Coronary artery (tissue), 2 donors: ENCODE results near the gene POLRMT.
"Not testable (repeated sequence)": the region's sequence is repeated elsewhere in the genome, so short reads cannot be mapped to it uniquely, and the experiment has no call there.

Experiments
- DNase-seq: peaks from one replicate; pipeline ENCODE4 v3.0.0-alpha.2; 2017; ENCODE audit warnings: low spot score
- H3K27ac ChIP-seq, 2 donors: fragments of 200-600 bp; sonication (generic); one replicate each; pipeline ENCODE4 v1.5.1; 2016 to 2019
- H3K4me3 ChIP-seq: fragments of 200-600 bp; sonication (generic); 2 replicates; pipeline ENCODE4 v1.5.1; 2016; ENCODE audit warnings: mild to moderate bottlenecking, moderate library complexity
- TF ChIP-seq, protein P1 (sequence below): fragments of 200-600 bp; sonication (generic); IDR thresholded peaks from one replicate; pipeline ENCODE4 v1.5.1; 2019; ENCODE audit warnings: antibody characterized with exemption

Gene POLRMT

GRCh38 chr19:628168-628567 lies 5.2 kb downstream of the POLRMT start:
- H3K4me3 ChIP-seq: no peak overlapping the region
- DNase-seq: no peak

DNA sequence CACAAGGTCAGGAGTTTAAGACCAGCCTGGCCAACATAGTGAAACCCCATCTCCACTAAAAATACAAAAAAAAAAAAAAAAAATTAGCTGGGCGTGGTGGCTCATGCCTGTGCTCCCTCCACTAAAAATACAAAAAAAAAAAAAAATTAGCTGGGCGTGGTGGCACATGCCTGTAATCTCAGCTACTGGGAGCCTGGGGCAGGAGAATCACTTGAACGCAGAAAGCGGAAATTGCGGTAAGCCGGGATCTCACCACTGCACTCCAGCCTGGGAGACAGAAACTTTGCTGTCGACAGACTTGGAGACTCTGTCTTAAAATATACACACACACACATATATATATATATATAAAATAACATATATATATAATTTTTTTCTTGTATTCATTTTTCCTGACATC lies 6.8 kb downstream of the POLRMT start:
- not testable (repeated sequence) for DNase-seq, H3K27ac ChIP-seq, H3K4me3 ChIP-seq

More at GRCh38 chr19:628168-628567, 5.2 kb downstream of the POLRMT start:
- TF ChIP-seq, protein P1, sequence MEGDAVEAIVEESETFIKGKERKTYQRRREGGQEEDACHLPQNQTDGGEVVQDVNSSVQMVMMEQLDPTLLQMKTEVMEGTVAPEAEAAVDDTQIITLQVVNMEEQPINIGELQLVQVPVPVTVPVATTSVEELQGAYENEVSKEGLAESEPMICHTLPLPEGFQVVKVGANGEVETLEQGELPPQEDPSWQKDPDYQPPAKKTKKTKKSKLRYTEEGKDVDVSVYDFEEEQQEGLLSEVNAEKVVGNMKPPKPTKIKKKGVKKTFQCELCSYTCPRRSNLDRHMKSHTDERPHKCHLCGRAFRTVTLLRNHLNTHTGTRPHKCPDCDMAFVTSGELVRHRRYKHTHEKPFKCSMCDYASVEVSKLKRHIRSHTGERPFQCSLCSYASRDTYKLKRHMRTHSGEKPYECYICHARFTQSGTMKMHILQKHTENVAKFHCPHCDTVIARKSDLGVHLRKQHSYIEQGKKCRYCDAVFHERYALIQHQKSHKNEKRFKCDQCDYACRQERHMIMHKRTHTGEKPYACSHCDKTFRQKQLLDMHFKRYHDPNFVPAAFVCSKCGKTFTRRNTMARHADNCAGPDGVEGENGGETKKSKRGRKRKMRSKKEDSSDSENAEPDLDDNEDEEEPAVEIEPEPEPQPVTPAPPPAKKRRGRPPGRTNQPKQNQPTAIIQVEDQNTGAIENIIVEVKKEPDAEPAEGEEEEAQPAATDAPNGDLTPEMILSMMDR: no peak
- H3K27ac ChIP-seq: no peak overlapping the region

- no peak for DNase-seq
- Histone ChIP-seq H3K27ac (no peak overlapping the region), H3K4me3 (no peak overlapping the region)
- TF ChIP-seq, protein P1: no peak
Measured at GRCh38 chr19:625257-625656, 8.1 kb downstream of the POLRMT start.

DNA sequence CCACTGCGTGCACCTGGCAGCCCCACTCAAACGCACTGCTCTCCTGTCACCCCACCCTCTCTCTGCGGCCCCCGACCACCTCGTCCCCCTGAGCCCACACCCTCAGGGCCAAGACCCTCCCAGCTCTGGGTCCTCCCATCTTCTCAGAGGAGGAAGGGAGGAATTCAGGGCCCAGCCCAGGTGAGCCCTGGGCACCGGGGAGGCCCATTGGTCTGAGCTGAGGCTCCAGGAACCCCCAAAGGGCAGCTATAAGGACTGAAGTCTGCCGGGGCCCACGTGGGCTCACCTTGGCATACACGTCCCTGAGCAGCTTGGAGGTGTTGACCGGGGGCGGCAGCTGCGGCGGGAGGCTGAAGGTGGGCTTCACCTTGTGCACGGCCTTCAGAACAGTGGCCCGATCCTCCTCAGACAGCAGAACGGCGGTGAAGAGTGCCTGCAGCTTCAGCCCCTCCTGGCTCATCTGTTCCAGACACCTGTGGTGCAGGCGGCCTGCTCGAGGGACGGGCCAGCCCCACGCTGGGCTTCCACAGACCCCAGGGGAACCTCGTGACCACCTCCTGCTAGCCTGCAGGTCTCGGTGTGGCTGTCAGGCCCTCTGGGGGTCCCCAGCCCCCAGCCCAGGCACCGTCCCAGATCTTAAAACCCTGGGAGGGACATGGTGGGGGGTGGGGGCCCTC lies 8.8 kb downstream of the POLRMT start:
- TF ChIP-seq, protein P1: no peak
- DNase-seq: no peak
- Histone ChIP-seq H3K4me3 (no peak overlapping the region), H3K27ac (no peak overlapping the region)

DNA sequence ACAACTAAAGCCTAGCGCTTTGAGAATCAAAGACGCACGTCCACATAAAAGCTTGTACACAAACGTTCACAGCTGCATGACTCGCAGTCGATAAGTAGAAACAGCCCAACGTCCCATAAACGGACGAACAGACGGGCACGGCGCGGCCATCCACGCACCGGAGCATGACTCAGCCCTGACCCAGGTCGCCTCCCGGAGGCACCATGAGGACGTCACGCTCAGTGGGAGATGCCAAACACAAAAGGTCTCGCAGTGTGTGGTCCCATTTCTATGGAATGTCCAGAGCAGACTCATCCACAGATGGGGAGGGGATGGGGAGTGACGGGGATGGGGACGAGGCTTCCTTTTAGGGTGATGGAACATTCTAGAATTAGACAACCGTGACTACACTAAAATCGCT lies 9.4 kb downstream of the POLRMT start:
- TF ChIP-seq, protein P1: no peak
- H3K27ac ChIP-seq: no peak overlapping the region
- H3K4me3 ChIP-seq: no peak overlapping the region
- DNase-seq: no peak

GRCh38 chr19:623175-623916 lies 10.0 kb downstream of the POLRMT start:
- Histone ChIP-seq H3K4me3 (no peak overlapping the region), H3K27ac (no peak overlapping the region)
- no peak for DNase-seq
- TF ChIP-seq, protein P1: no peak

DNA sequence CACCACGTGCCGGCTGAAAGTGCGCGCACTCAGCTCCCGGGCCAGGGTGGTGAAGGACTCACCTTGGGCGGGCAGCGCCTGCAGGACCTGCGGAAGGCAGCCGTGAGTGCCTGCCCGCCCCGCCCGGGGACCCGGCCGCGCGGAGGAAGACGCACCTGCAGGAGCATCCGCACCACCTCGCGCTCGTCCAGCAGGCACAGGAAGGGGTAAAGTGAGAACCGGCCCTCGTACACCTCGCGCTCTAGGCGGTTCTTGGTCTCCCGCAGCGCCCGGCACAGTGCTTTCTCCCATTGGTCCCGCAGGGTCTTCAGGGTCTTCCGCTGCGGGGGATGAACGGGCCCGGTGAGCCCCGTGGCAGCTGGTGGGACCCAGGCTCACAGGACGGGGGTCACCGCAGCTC lies 10.7 kb downstream of the POLRMT start:
- Histone ChIP-seq H3K27ac (no peak overlapping the region), H3K4me3 (no peak overlapping the region)
- DNase-seq: no peak
- TF ChIP-seq, protein P1: no peak
